ENCODE measurements around the gene EMILIN3. TPM values are rescaled to one million over a fixed set of nuclear protein-coding genes. Genes with fewer than 3 reads are reported as not detected.
A peak's percentile ranks its signal among the peaks of the same experiment; 100 is the strongest.

EMILIN3 gene
- total and polyA plus RNA-seq, 2 donors (not counting 3 experiments of a cell fraction or from before 2014, with no cell fraction given): 0.15 TPM; not detected in 1

GRCh38 chr20:41408986-41409385 is 42.4 kb upstream of the EMILIN3 start:
- Histone ChIP-seq H3K9me1 (replicated peaks; ENCODE audit: control insufficient read depth, extremely low read depth, insufficient read depth, low read length) (no peaks in the 10 kb centered on the region), H3K9me3 (replicated peaks; ENCODE audit: control insufficient read depth, insufficient read depth, low read length) (no peaks in the 10 kb centered on the region), H3K27ac (ENCODE audit: insufficient read depth, low read depth, low read length) (no peak overlapping the region), H2AFZ (ENCODE audit: low read depth, low read length) (no peak overlapping the region), H3K36me3 (ENCODE audit: control insufficient read depth in 2 of 2, extremely low read depth in 1 of 2, insufficient read depth in 2 of 2, low read length in 2 of 2) (peaks cover 5 to 55% of the 10 kb centered on the region in 2 experiments), H3K9ac (replicated peaks; ENCODE audit: extremely low read depth, insufficient read depth, low read length) (no peak overlapping the region), H3K27me3 (ENCODE audit: control insufficient read depth in 2 of 2, insufficient read depth in 2 of 2, low read length in 2 of 2) (no peaks in the 10 kb centered on the region), H4K20me1 (replicated peaks; ENCODE audit: control insufficient read depth, extremely low read depth, insufficient read depth, low read length) (no peaks in the 10 kb centered on the region), H3K4me1 (ENCODE audit: control insufficient read depth, extremely low read depth, insufficient read depth, low read length) (no peaks in the 10 kb centered on the region), H3K79me2 (ENCODE audit: control insufficient read depth, insufficient read depth, low read length) (no peaks in the 10 kb centered on the region), H3K4me3 (replicated peaks in 1 of 3; ENCODE audit: insufficient read depth in 1 of 3, low read depth in 1 of 3, low read length in 3 of 3) (no peak overlapping the region), H3K4me2 (ENCODE audit: insufficient read depth, low read length) (no peak overlapping the region)
- no peak for FAIRE-seq
- ChIA-PET CTCF (interaction anchor here (0.7 to 1.2 kb wide), 4 partner anchors 24 to 273 kb away, joined by 3 to 4 read pairs (median 3); no protein-coding TSS in a partner anchor), POLR2A (interaction anchor here (0.5 kb wide), 1 partner anchor 267 kb away, joined by 3 read pairs; no protein-coding TSS in a partner anchor)
- intact Hi-C loops (cut with micrococcal nuclease) (no loop called here), dilution Hi-C loops (cut with MboI; ENCODE audit: extremely low pct_ligation_motif_present, low sequenced_read_pairs) (no loop called here)
- TF ChIP-seq POLR2AphosphoS5 (IDR thresholded peaks at IDR 0.05; ENCODE audit: insufficient read depth, low read depth, low read length): no peak
- TF ChIP-seq MAX (IDR thresholded peaks at IDR 0.05; ENCODE audit: insufficient read depth, insufficient read length): no peak
- no TSS peak for BruUV-seq (replicated peaks)
- DNase-seq (ENCODE audit: low read depth, low spot score): peak; percentile 21

GRCh38 chr20:41408156-41408794 is 41.7 kb upstream of the EMILIN3 start:
- ChIA-PET POLR2A (no interaction called here), CTCF (interaction anchor here (0.9 to 1.3 kb wide), 3 partner anchors 23 to 445 kb away, joined by 3 to 4 read pairs (median 3); no protein-coding TSS in a partner anchor)
- Histone ChIP-seq H4K20me1 (replicated peaks; ENCODE audit: control insufficient read depth, extremely low read depth, insufficient read depth, low read length) (no peaks in the 10 kb centered on the region), H3K4me2 (ENCODE audit: insufficient read depth, low read length) (no peak overlapping the region), H3K4me3 (replicated peaks in 1 of 3; ENCODE audit: insufficient read depth in 1 of 3, low read depth in 1 of 3, low read length in 3 of 3) (no peak overlapping the region), H3K9me3 (replicated peaks; ENCODE audit: control insufficient read depth, insufficient read depth, low read length) (no peaks in the 10 kb centered on the region), H3K36me3 (ENCODE audit: control insufficient read depth in 2 of 2, extremely low read depth in 1 of 2, insufficient read depth in 2 of 2, low read length in 2 of 2) (peaks cover 4 to 51% of the 10 kb centered on the region in 2 experiments), H3K4me1 (ENCODE audit: control insufficient read depth, extremely low read depth, insufficient read depth, low read length) (no peaks in the 10 kb centered on the region), H3K27me3 (ENCODE audit: control insufficient read depth in 2 of 2, insufficient read depth in 2 of 2, low read length in 2 of 2) (no peaks in the 10 kb centered on the region), H3K9me1 (replicated peaks; ENCODE audit: control insufficient read depth, extremely low read depth, insufficient read depth, low read length) (no peaks in the 10 kb centered on the region), H3K9ac (replicated peaks; ENCODE audit: extremely low read depth, insufficient read depth, low read length) (no peak overlapping the region), H3K27ac (ENCODE audit: insufficient read depth, low read depth, low read length) (no peak overlapping the region), H2AFZ (ENCODE audit: low read depth, low read length) (no peak overlapping the region), H3K79me2 (ENCODE audit: control insufficient read depth, insufficient read depth, low read length) (no peaks in the 10 kb centered on the region)
- DNase-seq (ENCODE audit: low read depth, low spot score): no peak
- dilution Hi-C loops (cut with MboI; ENCODE audit: extremely low pct_ligation_motif_present, low sequenced_read_pairs) (no loop called here), intact Hi-C loops (cut with micrococcal nuclease) (no loop called here)
- TF ChIP-seq JUN (IDR thresholded peaks at IDR 0.05; ENCODE audit: borderline replicate concordance, insufficient read depth, insufficient read length, low read depth) (no peak), EZH2 (IDR thresholded peaks at IDR 0.05; ENCODE audit: borderline replicate concordance, low read depth, low read length, severe bottlenecking) (no peak), POLR2AphosphoS5 (IDR thresholded peaks at IDR 0.05; ENCODE audit: insufficient read depth, low read depth, low read length) (no peak), MAX (IDR thresholded peaks at IDR 0.05; ENCODE audit: insufficient read depth, insufficient read length) (no peak), CTCF (IDR thresholded peaks at IDR 0.05; ENCODE audit: extremely low read depth in 1 of 2, insufficient read depth in 1 of 2, low read depth in 1 of 2, low read length in 2 of 2) (no peak), POLR2A (IDR thresholded peaks at IDR 0.05; ENCODE audit: low read depth, low read length) (no peak), GATA2 (IDR thresholded peaks at IDR 0.05; ENCODE audit: insufficient read depth, insufficient read length, low read depth, low read length) (no peak), FOS (IDR thresholded peaks at IDR 0.05; ENCODE audit: borderline replicate concordance, insufficient read depth, low read length) (no peak), MYC (IDR thresholded peaks at IDR 0.05; ENCODE audit: low read depth, low read length) (no peak)
- FAIRE-seq: no peak
- BruUV-seq (replicated peaks): no TSS peak
